Tibial nerve (tissue), 4 donors: ENCODE results near the gene CUL3. TPM values are rescaled to one million over a fixed set of nuclear protein-coding genes. Genes with fewer than 3 reads are reported as not detected.
"Not testable (repeated sequence)": the region's sequence is repeated elsewhere in the genome, so short reads cannot be mapped to it uniquely, and the experiment has no call there.

Experiments used
- DNase-seq, 2 donors: peaks; one replicate each; pipeline ENCODE4 v3.0.0-alpha.2; 2019; ENCODE audit warnings: low spot score in 2 of 2
- H3K27ac ChIP-seq, 4 donors: fragments of 200-600 bp; sonication (generic) in 3 of 4; one replicate each; pipeline ENCODE4 v1.5.1; 2017 to 2019; ENCODE audit warnings: mild to moderate bottlenecking in 1 of 4
- H3K27me3 ChIP-seq, 2 donors: fragments of 200-600 bp; sonication (generic) in 1 of 2; one replicate each; pipeline versions ENCODE4 v1.5.1 to v1.6.0; 2017 to 2019
- H3K36me3 ChIP-seq, 3 donors: fragments of 200-600 bp; sonication (generic); one replicate each; pipeline ENCODE4 v1.5.1; 2018 to 2019
- H3K4me1 ChIP-seq, 4 donors: fragments of 200-600 bp; sonication (generic) in 3 of 4; one replicate each; pipeline ENCODE4 v1.5.1; 2017 to 2019
- H3K4me3 ChIP-seq, 4 donors: fragments of 200-600 bp; sonication (generic) in 3 of 4; one replicate each; pipeline ENCODE4 v1.5.1; 2017 to 2019; ENCODE audit warnings: mild to moderate bottlenecking in 1 of 4, moderate library complexity in 1 of 4
- H3K9me3 ChIP-seq, 4 donors: fragments of 200-600 bp; sonication (generic) in 3 of 4; one replicate each; pipeline ENCODE4 v1.5.1; 2017 to 2019
- EP300 ChIP-seq, 2 donors: sonication (generic); formaldehyde crosslinking; IDR thresholded peaks; one replicate each; pipeline ENCODE4 v1.6.1; 2017; ENCODE audit warnings: antibody characterized with exemption in 2 of 2, mild to moderate bottlenecking in 1 of 2
- POLR2A ChIP-seq, 2 donors: fragments of 450-650 bp; IDR thresholded peaks; one replicate each; pipeline ENCODE4 v1.6.1; 2017; ENCODE audit warnings: antibody characterized with exemption in 2 of 2, mild to moderate bottlenecking in 2 of 2, moderate library complexity in 2 of 2
- WGBS, 2 donors: methylation state at CpG; one replicate each; pipeline ENCODE4 v1.1.5; 2018; 5-methylcytosine and 5-hydroxymethylcytosine counted together
- total RNA-seq, 4 donors: library from RNA; depleted of rRNA; stranded (reverse); fragments of >200 nt; gene quantifications; one replicate each; pipeline ENCODE4 v1.1.0, GENCODE V29; 2016
- TF ChIP-seq, protein P1 (sequence below), 5 experiments: fragments of 200-600 bp in 3 of 5; fragments of 450-650 bp in 2 of 5; sonication (generic) in 3 of 5; IDR thresholded peaks; one replicate each; pipeline ENCODE4 v1.5.1; 2016 to 2019; ENCODE audit warnings: antibody characterized with exemption in 5 of 5, mild to moderate bottlenecking in 3 of 5, moderate library complexity in 2 of 5

CUL3 gene
- total RNA-seq, 4 donors from 2014 or later = 63.0 to 72.2 (median 67.3) TPM

DNA sequence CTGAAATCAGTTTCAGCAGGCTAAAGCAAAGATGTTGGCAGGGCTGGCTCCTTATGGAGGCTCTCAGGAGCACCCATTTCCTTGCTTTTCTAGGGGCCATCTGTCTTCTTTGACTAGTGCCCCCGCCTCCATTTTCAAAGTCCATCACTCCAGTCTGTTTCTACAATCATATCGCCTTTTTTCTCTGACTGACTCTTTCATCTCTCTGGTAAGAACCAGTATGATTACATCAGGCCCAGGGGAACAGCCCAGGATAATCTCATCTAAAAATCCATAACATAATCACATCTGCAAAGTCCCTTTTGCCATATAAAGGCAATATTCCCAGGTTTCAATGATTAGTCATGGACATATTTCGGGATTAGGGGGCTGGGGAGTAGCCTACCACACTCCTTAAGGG is 57.0 kb downstream of the CUL3 start:
- 62 to 73% methylated on average over 3 of the region's 3 CpGs for WGBS, 2 donors
- Histone ChIP-seq H3K4me3 (no peak overlapping the region), H3K27me3 (no peaks in the 10 kb centered on the region), H3K36me3 (peaks cover 0 to 18% (median 0%) of the 10 kb centered on the region in 3 donors), H3K4me1 (peaks cover 0 to 67% (median 11%) of the 10 kb centered on the region in 4 donors), H3K27ac (no peak overlapping the region), H3K9me3 (no peaks in the 10 kb centered on the region)
- TF ChIP-seq POLR2A (IDR thresholded peaks at IDR 0.05) (no peak), EP300 (IDR thresholded peaks at IDR 0.05) (no peak)
- TF ChIP-seq, protein P1, sequence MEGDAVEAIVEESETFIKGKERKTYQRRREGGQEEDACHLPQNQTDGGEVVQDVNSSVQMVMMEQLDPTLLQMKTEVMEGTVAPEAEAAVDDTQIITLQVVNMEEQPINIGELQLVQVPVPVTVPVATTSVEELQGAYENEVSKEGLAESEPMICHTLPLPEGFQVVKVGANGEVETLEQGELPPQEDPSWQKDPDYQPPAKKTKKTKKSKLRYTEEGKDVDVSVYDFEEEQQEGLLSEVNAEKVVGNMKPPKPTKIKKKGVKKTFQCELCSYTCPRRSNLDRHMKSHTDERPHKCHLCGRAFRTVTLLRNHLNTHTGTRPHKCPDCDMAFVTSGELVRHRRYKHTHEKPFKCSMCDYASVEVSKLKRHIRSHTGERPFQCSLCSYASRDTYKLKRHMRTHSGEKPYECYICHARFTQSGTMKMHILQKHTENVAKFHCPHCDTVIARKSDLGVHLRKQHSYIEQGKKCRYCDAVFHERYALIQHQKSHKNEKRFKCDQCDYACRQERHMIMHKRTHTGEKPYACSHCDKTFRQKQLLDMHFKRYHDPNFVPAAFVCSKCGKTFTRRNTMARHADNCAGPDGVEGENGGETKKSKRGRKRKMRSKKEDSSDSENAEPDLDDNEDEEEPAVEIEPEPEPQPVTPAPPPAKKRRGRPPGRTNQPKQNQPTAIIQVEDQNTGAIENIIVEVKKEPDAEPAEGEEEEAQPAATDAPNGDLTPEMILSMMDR (IDR thresholded peaks at IDR 0.05) = no peak
- no peak for DNase-seq

DNA sequence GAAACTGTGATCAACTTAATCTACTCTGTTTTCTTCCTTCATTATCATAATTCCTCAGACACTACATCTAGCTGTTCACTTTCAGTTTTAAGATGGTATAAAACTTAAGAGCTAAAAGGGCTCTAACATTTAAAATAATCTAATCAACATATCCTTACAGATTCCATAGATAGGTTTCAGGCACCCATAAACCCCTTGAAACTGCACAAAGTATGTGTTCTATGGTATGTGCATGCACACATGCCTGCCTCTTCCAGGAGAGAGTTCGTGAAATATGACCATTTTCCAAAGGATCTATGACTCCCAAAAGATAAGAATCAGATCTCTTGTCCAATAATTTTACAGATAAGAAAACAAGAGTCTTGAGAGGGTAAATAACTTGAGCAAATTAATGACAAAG is 59.4 kb downstream of the CUL3 start:
- DNase-seq = no peak
- Histone ChIP-seq H3K27ac (no peak overlapping the region), H3K27me3 (no peaks in the 10 kb centered on the region), H3K36me3 (peaks cover 0 to 15% (median 0%) of the 10 kb centered on the region in 3 donors), H3K4me3 (no peak overlapping the region), H3K9me3 (no peaks in the 10 kb centered on the region), H3K4me1 (peaks cover 0 to 62% (median 15%) of the 10 kb centered on the region in 4 donors)
- WGBS, 2 donors = 75 to 79% methylated on average over 1 of the region's 1 CpG
- TF ChIP-seq EP300 (IDR thresholded peaks at IDR 0.05) = no peak
- TF ChIP-seq, protein P1 (IDR thresholded peaks at IDR 0.05) = no peak
- TF ChIP-seq POLR2A (IDR thresholded peaks at IDR 0.05) = no peak

DNA sequence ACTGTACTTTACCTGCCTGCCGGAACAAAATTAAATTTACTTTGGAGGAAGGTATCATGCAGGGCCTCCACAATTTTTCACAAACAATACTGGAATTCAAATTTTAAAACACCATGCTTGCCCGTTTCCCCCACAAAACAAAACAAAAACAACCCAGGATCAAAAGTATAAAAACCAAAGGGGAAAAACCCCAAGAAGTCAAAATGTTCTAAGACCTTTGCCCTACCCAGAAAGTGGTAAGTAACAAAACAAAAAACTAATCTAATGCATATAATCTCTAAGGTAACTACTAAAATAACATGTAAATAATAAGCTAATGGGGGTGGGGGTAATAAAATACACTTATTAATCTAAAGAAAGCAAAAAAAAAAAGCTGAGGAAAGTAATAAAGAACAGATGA is 60.5 kb downstream of the CUL3 start:
- Histone ChIP-seq H3K27me3 (no peaks in the 10 kb centered on the region), H3K27ac (peak overlapping the region in 1 of 4 donors; percentile 53), H3K4me1 (peaks cover 0 to 73% (median 23%) of the 10 kb centered on the region in 4 donors), H3K4me3 (no peak overlapping the region), H3K36me3 (peaks cover 0 to 4% (median 0%) of the 10 kb centered on the region in 3 donors), H3K9me3 (no peaks in the 10 kb centered on the region)
- 65 to 75% methylated on average over 2 of the region's 2 CpGs for WGBS, 2 donors
- TF ChIP-seq EP300 (IDR thresholded peaks at IDR 0.05) = no peak
- TF ChIP-seq POLR2A (IDR thresholded peaks at IDR 0.05) = no peak
- TF ChIP-seq, protein P1 (IDR thresholded peaks at IDR 0.05) = no peak
- no peak for DNase-seq

DNA sequence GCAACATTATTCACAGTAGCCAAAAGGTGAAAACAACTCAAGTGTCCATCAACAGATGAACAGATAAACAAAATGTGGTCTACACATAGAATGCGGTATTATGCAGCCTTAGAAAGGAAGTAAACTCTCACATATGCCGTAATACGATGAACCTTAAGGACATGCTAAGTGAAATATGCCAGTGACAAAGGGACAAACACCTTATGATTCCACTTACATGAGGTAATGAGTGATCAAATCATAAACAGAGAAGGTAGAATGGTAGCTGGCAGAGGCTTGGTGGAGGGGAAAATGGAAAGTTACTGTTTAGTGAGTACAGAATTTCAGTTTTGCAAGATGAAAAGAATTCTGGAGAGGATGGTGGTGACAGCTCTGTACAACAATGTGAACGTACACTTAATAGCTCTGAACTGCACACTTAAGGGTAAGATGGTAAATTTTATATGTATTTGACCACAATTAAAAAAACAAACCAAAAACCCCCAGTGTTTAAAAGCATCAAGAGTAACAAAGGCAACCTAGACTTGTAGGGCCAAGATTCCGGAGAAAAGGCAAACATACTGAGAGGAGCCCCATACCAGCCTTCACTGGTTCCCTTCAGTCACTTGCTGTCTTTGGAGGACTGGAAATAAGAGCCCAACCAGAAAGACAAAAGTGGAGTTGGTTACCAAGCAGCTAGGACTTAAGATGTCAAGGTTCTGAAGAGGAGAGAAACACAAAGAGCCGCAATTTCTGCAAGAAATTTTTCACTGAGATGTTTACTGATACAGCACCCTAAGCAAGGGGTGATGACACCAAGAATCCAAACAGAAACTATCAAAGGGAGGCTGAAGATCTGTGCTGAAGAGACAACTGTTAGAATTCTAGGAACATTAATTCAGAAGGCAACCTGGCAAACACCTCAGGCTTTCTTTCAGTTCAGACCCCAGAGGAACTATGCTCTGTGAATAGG is 61.3 kb downstream of the CUL3 start:
- Histone ChIP-seq H3K4me1 (peaks cover 0 to 81% (median 25%) of the 10 kb centered on the region in 4 donors), H3K36me3 (no peaks in the 10 kb centered on the region), H3K9me3 (no peaks in the 10 kb centered on the region), H3K27ac (peak overlapping the region in 1 of 4 donors; percentile 53), H3K27me3 (no peaks in the 10 kb centered on the region), H3K4me3 (no peak overlapping the region)
- no peak for DNase-seq
- TF ChIP-seq, protein P1 (IDR thresholded peaks at IDR 0.05) = no peak
- TF ChIP-seq POLR2A (IDR thresholded peaks at IDR 0.05) (no peak), EP300 (IDR thresholded peaks at IDR 0.05) (no peak)
- 82 to 90% methylated on average over 6 of the region's 6 CpGs for WGBS, 2 donors

DNA sequence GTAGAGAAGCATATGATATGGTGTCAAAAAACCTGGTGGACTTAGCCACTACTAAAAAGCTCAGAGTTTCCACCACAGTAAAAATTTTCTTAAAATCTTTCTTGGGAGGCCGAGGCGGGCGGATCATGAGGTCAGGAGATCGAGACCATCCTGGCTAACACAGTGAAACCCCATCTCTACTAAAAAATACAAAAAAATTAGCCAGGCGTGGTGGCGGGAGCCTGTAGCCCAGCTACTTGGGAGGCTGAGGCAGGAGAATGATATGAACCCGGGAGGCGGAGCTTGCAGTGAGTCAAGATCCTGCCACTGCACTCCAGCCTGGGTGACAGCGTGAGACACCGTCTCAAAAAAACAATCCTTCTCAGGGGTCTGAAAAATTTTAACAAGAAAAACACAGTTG is 62.7 kb downstream of the CUL3 start:
- WGBS, 2 donors = 91 to 94% methylated on average over 10 of the region's 10 CpGs
- peaks cover 0 to 81% (median 30%) of the 10 kb centered on the region in 4 donors for H3K4me1 ChIP-seq
- H3K36me3 ChIP-seq, H3K27ac ChIP-seq, H3K9me3 ChIP-seq, H3K4me3 ChIP-seq, H3K27me3 ChIP-seq, DNase-seq: not testable (repeated sequence)
